ENCODE data around the gene SYTL3.

GRCh38 chr6:158621694-158622544 is 27.9 kb upstream of the SYTL3 start:
- TF ChIP-seq TEAD4 (CRISPR knock-in tag; IDR thresholded peaks at IDR 0.05), result no peak
- TF ChIP-seq ZNF512 (CRISPR knock-in tag; IDR thresholded peaks at IDR 0.05; ENCODE audit: borderline replicate concordance), result no peak
- no peak for TF ChIP-seq NR2C2 (CRISPR knock-in tag; IDR thresholded peaks at IDR 0.05)
- TF ChIP-seq, protein P1, sequence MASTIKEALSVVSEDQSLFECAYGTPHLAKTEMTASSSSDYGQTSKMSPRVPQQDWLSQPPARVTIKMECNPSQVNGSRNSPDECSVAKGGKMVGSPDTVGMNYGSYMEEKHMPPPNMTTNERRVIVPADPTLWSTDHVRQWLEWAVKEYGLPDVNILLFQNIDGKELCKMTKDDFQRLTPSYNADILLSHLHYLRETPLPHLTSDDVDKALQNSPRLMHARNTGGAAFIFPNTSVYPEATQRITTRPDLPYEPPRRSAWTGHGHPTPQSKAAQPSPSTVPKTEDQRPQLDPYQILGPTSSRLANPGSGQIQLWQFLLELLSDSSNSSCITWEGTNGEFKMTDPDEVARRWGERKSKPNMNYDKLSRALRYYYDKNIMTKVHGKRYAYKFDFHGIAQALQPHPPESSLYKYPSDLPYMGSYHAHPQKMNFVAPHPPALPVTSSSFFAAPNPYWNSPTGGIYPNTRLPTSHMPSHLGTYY (CRISPR knock-in tag; IDR thresholded peaks at IDR 0.05), result no peak
- TF ChIP-seq, protein P2, sequence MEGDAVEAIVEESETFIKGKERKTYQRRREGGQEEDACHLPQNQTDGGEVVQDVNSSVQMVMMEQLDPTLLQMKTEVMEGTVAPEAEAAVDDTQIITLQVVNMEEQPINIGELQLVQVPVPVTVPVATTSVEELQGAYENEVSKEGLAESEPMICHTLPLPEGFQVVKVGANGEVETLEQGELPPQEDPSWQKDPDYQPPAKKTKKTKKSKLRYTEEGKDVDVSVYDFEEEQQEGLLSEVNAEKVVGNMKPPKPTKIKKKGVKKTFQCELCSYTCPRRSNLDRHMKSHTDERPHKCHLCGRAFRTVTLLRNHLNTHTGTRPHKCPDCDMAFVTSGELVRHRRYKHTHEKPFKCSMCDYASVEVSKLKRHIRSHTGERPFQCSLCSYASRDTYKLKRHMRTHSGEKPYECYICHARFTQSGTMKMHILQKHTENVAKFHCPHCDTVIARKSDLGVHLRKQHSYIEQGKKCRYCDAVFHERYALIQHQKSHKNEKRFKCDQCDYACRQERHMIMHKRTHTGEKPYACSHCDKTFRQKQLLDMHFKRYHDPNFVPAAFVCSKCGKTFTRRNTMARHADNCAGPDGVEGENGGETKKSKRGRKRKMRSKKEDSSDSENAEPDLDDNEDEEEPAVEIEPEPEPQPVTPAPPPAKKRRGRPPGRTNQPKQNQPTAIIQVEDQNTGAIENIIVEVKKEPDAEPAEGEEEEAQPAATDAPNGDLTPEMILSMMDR (IDR thresholded peaks at IDR 0.05), result no peak
- TF ChIP-seq KAT7 (CRISPR knock-in tag; IDR thresholded peaks at IDR 0.05; ENCODE audit: borderline replicate concordance), result no peak
- no peak for TF ChIP-seq ATF3 (CRISPR knock-in tag; conservative IDR thresholded peaks at IDR 0.05)
- no peak for TF ChIP-seq TP53 (CRISPR knock-in tag; IDR thresholded peaks at IDR 0.05)
- no peak for TF ChIP-seq GABPB1 (CRISPR knock-in tag; IDR thresholded peaks at IDR 0.05)
- TF ChIP-seq, protein P3, sequence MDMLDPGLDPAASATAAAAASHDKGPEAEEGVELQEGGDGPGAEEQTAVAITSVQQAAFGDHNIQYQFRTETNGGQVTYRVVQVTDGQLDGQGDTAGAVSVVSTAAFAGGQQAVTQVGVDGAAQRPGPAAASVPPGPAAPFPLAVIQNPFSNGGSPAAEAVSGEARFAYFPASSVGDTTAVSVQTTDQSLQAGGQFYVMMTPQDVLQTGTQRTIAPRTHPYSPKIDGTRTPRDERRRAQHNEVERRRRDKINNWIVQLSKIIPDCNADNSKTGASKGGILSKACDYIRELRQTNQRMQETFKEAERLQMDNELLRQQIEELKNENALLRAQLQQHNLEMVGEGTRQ (CRISPR knock-in tag; IDR thresholded peaks at IDR 0.05), result no peak
- TF ChIP-seq SMAD4 (CRISPR knock-in tag; IDR thresholded peaks at IDR 0.05), result no peak
- no peak for TF ChIP-seq ZNF416 (CRISPR knock-in tag; IDR thresholded peaks at IDR 0.05)

Measured in WTC11 (cell line).